K562 (cell line): ENCODE results near the gene TYW1. TPM values are rescaled to one million over a fixed set of nuclear protein-coding genes. Genes with fewer than 3 reads are reported as not detected.

Experiments used
- ARID4B ChIP-seq: sonication (generic); formaldehyde crosslinking; IDR thresholded peaks from 2 replicates; pipeline ENCODE4 v1.8.0; 2022; ENCODE audit warnings: mild to moderate bottlenecking, missing genetic modification reagents
- DIDO1 ChIP-seq: fragments of 450-650 bp; IDR thresholded peaks from 2 replicates; pipeline ENCODE4 v1.6.1; 2016; ENCODE audit warnings: low read depth, missing biosample characterization, missing genetic modification characterization
- ELF1 ChIP-seq: fragments of 200-800 bp; sonication (Bioruptor generic); IDR thresholded peaks from 2 replicates; pipeline ENCODE4 v1.6.1; 2016; ENCODE audit warnings: missing genetic modification characterization, missing compliant biosample characterization
- ESRRA ChIP-seq: fragments of 450-650 bp; IDR thresholded peaks from 2 replicates; pipeline ENCODE4 v1.6.1; 2014; ENCODE audit warnings: low read depth, mild to moderate bottlenecking, moderate library complexity, borderline replicate concordance
- GABPA ChIP-seq: fragments of 200-800 bp; sonication (Bioruptor generic); conservative IDR thresholded peaks from 2 replicates; pipeline ENCODE4 v1.6.1; 2016; ENCODE audit warnings: low read depth, missing genetic modification characterization, missing compliant biosample characterization
- HBP1 ChIP-seq: fragments of 450-650 bp; formaldehyde crosslinking; IDR thresholded peaks from 2 replicates; pipeline ENCODE4 v1.4.0; 2022; ENCODE audit warnings: missing genetic modification characterization
- MXD1 ChIP-seq: fragments of 250-450 bp; sonication (Bioruptor Pico); IDR thresholded peaks from 2 replicates; pipeline ENCODE4 v1.8.0; 2021; ENCODE audit warnings: borderline replicate concordance, mild to moderate bottlenecking, moderate library complexity; ENCODE audit not compliant: poor library complexity, severe bottlenecking
- NFYB ChIP-seq: IDR thresholded peaks from 2 replicates; pipeline ENCODE4 v1.6.1; 2011; ENCODE audit warnings: mild to moderate bottlenecking, moderate library complexity; ENCODE audit not compliant: insufficient read length; ENCODE audit errors: extremely low read depth
- PHF20 ChIP-seq: fragments of 450-650 bp; IDR thresholded peaks from 2 replicates; pipeline ENCODE4 v1.6.1; 2018; ENCODE audit not compliant: partially characterized antibody
- PHF8 ChIP-seq: fragments of 200-600 bp; sonication (generic); IDR thresholded peaks from 2 replicates; pipeline ENCODE4 v1.6.1; 2012; ENCODE audit warnings: mixed run types, mild to moderate bottlenecking, inconsistent platforms, low read length, moderate library complexity, borderline replicate concordance
- POLR2G ChIP-seq: fragments of 200-400 bp; formaldehyde crosslinking; IDR thresholded peaks from 2 replicates; pipeline ENCODE4 v1.6.1; 2017; ENCODE audit warnings: low read depth, mild to moderate bottlenecking, antibody characterized with exemption, low read length, moderate library complexity
- SP2 ChIP-seq: IDR thresholded peaks from 2 replicates; pipeline ENCODE4 v1.6.1; 2011; ENCODE audit warnings: mild to moderate bottlenecking, low read depth, low read length, moderate library complexity; ENCODE audit not compliant: poor library complexity, severe bottlenecking; ENCODE audit errors: extremely low read depth
- SUPT5H ChIP-seq: fragments of 450-650 bp; IDR thresholded peaks from 2 replicates; pipeline ENCODE4 v1.6.1; 2016
- ZBTB11 ChIP-seq, 3 experiments: fragments of 200-800 bp in 1 of 3; fragments of 250-450 bp in 1 of 3; fragments of 450-650 bp in 1 of 3; sonication (Bioruptor Pico) in 1 of 3; sonication (Bioruptor generic) in 1 of 3; formaldehyde crosslinking in 1 of 3; IDR thresholded peaks; 2 replicates each; pipeline versions ENCODE4 v1.6.1 to v1.8.0; 2016 to 2022; ENCODE audit warnings: mild to moderate bottlenecking in 2 of 3, missing genetic modification characterization in 2 of 3, missing compliant biosample characterization in 1 of 3, moderate library complexity in 1 of 3
- polyA plus RNA-seq, 8 experiments: library from polyadenylated mRNA; depleted of rRNA in 4 of 8; stranded (reverse) in 5 of 8; unstranded in 3 of 8; fragments of >200 nt; fragmentation: Nextera tagmentation in 2 of 8; fragmentation: Illumina TruSeq in 1 of 8; extraction: Ambion mirVana in 2 of 8; extraction: Trizol in 1 of 8; gene quantifications; 2 replicates each; pipeline versions ENCODE4 v1.2.1 to v1.2.3, GENCODE V29; 2011 to 2014; ENCODE audit warnings: inconsistent platforms in 1 of 8, missing spikeins in 1 of 8
- total RNA-seq, 7 experiments: library from RNA; depleted of rRNA in 6 of 7; stranded (reverse); fragments of >200 nt in 6 of 7; fragmentation: Illumina TruSeq in 2 of 7; extraction: Trizol in 2 of 7; gene quantifications; 2 replicates each; pipeline versions ENCODE4 v1.2.1 to v1.2.3, GENCODE V29; 2011 to 2021; ENCODE audit warnings: low replicate concordance in 1 of 7
- TF ChIP-seq, protein P1 (sequence below): sonication (generic); formaldehyde crosslinking; IDR thresholded peaks from 2 replicates; pipeline ENCODE4 v1.9.0; 2022; ENCODE audit warnings: mild to moderate bottlenecking, missing genetic modification reagents

Gene TYW1
- total and polyA plus RNA-seq, 9 of the 15 experiments (the other 6 are each of a cell fraction or from before 2014, with no cell fraction given): 17.4 to 32.0 (median 26.2) TPM

DNA sequence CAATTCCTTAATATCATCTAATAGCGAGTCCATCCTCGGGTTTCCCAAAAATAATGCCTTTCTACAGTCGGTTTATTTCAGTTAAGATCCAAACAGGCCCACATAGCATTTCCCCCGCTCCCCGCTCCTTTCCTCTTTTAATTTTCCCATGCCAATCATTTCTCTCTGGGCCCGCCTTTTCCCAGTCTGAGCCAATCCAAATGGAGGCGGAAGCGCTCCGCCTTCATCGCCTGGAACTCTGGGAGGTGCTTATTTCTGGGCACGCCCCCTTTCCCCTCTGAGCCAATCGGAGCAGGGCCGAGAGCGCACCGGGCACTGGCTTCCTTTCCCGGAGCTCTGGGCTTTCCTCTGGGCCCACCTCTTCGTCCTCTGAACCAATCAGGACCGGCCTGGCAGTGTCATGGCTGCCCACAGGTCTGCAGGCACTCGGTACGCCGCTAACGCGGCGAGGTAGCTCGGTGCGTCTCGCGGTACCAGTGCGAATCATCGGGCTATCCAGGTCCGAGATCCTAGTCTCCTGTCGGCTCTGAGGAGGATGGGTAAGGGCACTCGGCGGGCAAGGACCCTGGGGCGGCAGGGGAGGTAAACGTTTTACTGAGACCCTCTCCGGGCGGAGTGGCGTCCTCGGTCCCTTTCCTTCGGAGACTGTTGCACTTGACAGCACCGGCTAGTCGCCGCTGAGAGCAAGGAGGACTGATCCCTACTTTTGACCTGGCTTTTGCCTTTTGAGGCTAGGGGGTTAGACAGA, at the start of gene TYW1 (continued):
- TF ChIP-seq PHF8 (peak; percentile 74), SUPT5H (peak; percentile 95), ZBTB11 (CRISPR knock-in tag; IDR thresholded peaks at IDR 0.05) (0 out of 6 replicates have a peak, but pooled peaks of 1 of the 3 experiments have one; percentile 7), PHF20 (peak; percentile 80), POLR2G (peak; percentile 94), NFYB (peak; percentile 68), ELF1 (tag) (peak; percentile 72), ARID4B (CRISPR knock-in tag) (peak; percentile 49; the same call in 1 of the 2 replicates), ESRRA (peak; percentile 57), SP2 (peak; percentile 49), GABPA (tag) (peak; percentile 79), MXD1 (peak; percentile 64), DIDO1 (peak; percentile 45; the same call in 1 of the 2 replicates), HBP1 (0 out of 2 replicates have a peak, but pooled peaks have one; percentile 62)
- TF ChIP-seq, protein P1, sequence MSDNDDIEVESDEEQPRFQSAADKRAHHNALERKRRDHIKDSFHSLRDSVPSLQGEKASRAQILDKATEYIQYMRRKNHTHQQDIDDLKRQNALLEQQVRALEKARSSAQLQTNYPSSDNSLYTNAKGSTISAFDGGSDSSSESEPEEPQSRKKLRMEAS (CRISPR knock-in tag): peak; percentile 58; the same call in 1 of the 2 replicates
